ENCODE results near the gene NTN1. TPM values are rescaled to one million over a fixed set of nuclear protein-coding genes. Genes with fewer than 3 reads are reported as not detected.
A peak's percentile ranks its signal among the peaks of the same experiment; 100 is the strongest.

NTN1 gene
- total RNA-seq, 4 donors from 2014 or later, result 3.3 to 19.2 (median 10.4) TPM

DNA sequence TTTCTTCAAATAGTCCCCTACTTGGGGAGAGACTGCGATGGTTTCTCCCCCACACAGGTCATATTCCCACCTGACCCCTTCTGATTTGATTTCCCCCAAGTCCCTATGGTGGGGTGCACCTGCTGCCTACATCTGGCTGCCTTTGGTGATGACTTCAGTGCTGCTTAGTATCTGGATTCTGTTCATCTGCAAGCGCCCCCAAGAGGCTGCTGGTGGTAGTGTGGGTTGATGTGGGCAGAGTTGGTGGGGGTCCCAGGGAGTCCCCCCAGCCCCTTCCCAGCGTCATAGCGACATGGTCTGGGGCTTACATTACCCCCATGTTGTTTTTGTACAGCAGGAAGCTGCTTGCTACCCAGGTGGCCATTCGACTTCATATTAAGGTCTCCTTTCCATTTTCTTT lies 99.2 kb downstream of the NTN1 start:
- TF ChIP-seq, protein P1, sequence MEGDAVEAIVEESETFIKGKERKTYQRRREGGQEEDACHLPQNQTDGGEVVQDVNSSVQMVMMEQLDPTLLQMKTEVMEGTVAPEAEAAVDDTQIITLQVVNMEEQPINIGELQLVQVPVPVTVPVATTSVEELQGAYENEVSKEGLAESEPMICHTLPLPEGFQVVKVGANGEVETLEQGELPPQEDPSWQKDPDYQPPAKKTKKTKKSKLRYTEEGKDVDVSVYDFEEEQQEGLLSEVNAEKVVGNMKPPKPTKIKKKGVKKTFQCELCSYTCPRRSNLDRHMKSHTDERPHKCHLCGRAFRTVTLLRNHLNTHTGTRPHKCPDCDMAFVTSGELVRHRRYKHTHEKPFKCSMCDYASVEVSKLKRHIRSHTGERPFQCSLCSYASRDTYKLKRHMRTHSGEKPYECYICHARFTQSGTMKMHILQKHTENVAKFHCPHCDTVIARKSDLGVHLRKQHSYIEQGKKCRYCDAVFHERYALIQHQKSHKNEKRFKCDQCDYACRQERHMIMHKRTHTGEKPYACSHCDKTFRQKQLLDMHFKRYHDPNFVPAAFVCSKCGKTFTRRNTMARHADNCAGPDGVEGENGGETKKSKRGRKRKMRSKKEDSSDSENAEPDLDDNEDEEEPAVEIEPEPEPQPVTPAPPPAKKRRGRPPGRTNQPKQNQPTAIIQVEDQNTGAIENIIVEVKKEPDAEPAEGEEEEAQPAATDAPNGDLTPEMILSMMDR (IDR thresholded peaks at IDR 0.05), result peak in 1 of 4 experiments; percentile 24
- no peak for TF ChIP-seq POLR2A (IDR thresholded peaks at IDR 0.05)
- intact Hi-C loops (cut with DNase I; ENCODE audit: low total_unique reads), result no loop called here
- H3K36me3 ChIP-seq, result no peaks in the 10 kb centered on the region
- H3K9me3 ChIP-seq, result no peaks in the 10 kb centered on the region
- no peak for DNase-seq
- H3K27ac ChIP-seq, result peak overlapping the region in 1 of 2 donors; percentile 72
- no peaks in the 10 kb centered on the region for H3K4me1 ChIP-seq
- no peak overlapping the region for H3K4me3 ChIP-seq
- no peaks in the 10 kb centered on the region for H3K27me3 ChIP-seq

DNA sequence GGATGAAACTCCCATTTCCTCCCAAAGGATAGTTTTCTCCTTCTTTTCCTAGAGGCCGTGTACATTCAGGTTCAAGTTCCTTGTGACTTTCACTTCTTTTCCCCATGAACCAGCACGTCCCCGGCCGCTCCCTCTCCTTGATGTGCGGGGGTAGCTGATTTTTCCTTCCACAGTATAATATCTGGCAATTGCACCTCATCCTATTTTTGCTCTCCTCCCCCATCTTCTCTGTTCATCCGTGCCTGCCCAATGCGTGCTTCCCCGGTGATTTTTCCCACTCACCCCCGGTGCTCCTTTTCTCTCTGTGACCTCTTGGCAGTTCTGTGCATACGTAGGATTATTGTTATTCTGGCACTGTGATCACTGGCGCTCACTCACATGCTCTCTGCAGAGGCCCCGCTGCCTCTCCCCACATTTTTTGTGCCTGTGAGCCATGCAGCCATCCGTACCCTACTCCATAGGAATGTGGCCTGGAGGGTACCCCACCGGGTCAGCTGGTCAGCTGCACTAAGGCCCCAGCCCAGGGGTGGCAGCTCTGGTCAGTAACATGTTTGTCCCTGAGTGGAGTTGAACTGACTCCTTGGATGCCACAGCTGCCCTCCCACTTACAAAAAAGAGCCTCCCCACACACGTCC lies 100.0 kb downstream of the NTN1 start:
- no peaks in the 10 kb centered on the region for H3K9me3 ChIP-seq
- no peaks in the 10 kb centered on the region for H3K4me1 ChIP-seq
- peak in 1 of 2 donors; percentile 34 for DNase-seq
- H3K4me3 ChIP-seq, result peak overlapping the region in 1 of 2 donors; percentile 2
- H3K27me3 ChIP-seq, result no peaks in the 10 kb centered on the region
- intact Hi-C loops (cut with DNase I; ENCODE audit: low total_unique reads), result no loop called here
- H3K27ac ChIP-seq, result peak overlapping the region; percentile 1 to 72
- TF ChIP-seq, protein P1 (IDR thresholded peaks at IDR 0.05), result no peak
- no peak for TF ChIP-seq POLR2A (IDR thresholded peaks at IDR 0.05)
- H3K36me3 ChIP-seq, result no peaks in the 10 kb centered on the region

DNA sequence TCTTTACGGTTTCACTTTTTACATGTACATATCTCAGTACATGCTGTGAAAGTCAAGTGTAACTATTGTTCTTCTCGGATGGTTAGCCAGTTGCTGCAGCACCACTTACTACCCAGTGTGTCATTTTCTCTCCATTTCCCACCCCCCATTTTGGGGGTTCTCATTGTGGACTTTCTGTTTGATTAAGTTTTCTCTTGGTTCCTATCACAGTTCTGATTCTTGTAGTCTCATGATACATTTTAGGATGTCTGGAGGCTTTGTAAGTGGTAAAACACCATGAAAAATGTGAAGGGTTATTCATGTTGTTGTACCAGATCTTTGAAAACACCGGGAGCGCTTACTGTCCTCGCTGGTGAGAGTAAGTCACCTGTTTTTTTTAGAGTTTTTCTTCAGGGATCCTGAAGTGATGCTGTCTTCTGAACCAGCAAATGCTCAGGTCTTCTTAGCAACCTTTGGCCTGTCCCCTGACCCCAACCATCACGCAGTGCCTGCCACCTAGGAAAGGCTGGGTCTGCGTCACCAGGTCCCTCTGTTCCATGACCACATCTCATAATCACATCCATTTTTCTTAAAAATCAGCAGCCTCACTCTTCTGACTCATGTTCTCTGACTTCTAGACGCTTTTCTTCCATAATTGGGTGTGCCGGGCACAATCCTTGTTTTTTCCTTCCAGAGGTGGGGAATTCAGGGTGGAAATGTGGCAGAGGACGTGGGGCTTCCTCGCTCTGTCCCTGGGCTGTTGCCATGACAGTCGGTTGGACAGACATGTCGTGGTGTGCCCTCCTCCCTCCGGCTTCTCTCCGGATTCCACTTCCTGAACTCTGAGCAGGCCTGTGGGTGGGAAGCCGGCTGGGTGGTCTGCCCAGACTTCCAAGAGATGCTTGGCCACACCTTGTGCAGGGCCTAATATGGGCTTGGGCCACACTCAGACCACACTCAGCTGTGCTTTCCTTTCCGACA lies 102.6 kb downstream of the NTN1 start:
- Histone ChIP-seq H3K4me3 (no peak overlapping the region), H3K36me3 (no peaks in the 10 kb centered on the region), H3K4me1 (no peaks in the 10 kb centered on the region), H3K27me3 (no peaks in the 10 kb centered on the region), H3K27ac (no peak overlapping the region), H3K9me3 (no peaks in the 10 kb centered on the region)
- intact Hi-C loops (cut with DNase I; ENCODE audit: low total_unique reads), result no loop called here
- TF ChIP-seq POLR2A (IDR thresholded peaks at IDR 0.05), result no peak
- TF ChIP-seq, protein P1 (IDR thresholded peaks at IDR 0.05), result no peak
- DNase-seq, result no peak

DNA sequence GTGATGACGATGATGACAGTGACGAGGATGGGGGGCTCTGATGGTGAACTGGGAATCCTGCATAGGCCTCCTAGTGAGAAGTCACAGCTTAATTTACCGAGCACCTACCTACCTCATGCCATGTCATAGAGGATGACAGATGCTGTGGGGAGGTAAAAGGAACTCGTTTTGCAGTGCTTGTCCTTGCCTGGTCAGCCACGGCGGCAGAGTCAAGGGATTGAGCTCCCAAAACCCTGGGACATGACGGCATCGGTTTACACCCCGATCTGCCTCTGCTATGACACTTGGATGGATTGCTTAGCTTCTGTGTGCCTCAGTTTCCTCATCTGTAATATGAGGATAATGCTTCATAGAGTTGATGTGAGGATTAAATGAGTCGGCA lies 103.2 kb downstream of the NTN1 start:
- no peak for TF ChIP-seq POLR2A (IDR thresholded peaks at IDR 0.05)
- TF ChIP-seq, protein P1 (IDR thresholded peaks at IDR 0.05), result no peak
- no peaks in the 10 kb centered on the region for H3K27me3 ChIP-seq
- no peak overlapping the region for H3K27ac ChIP-seq
- no peaks in the 10 kb centered on the region for H3K4me1 ChIP-seq
- intact Hi-C loops (cut with DNase I; ENCODE audit: low total_unique reads), result no loop called here
- H3K4me3 ChIP-seq, result no peak overlapping the region
- no peak for DNase-seq
- no peaks in the 10 kb centered on the region for H3K9me3 ChIP-seq
- H3K36me3 ChIP-seq, result no peaks in the 10 kb centered on the region

DNA sequence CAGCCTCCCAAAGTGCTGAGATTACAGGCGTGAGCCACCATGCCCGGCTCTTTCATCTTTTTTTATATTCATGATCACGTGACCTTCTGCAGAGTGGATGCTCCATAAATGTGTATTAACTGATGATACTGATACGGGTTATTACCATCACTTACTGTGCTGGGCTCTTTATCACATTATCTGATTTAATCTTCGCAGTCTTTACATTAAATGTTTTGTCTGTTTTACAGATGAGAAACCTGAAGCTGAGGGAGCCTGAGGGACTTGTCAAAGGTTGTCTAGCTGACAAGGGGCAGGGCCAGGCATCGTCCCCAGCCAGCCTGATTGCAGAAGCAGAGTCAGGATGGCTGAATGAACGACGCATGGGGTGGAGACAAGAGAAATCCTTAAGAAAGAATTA lies 104.4 kb downstream of the NTN1 start:
- no peaks in the 10 kb centered on the region for H3K27me3 ChIP-seq
- TF ChIP-seq POLR2A (IDR thresholded peaks at IDR 0.05), result no peak
- TF ChIP-seq, protein P1 (IDR thresholded peaks at IDR 0.05), result no peak
- H3K4me1 ChIP-seq, result no peaks in the 10 kb centered on the region
- no peak for DNase-seq
- H3K27ac ChIP-seq, result no peak overlapping the region
- no peaks in the 10 kb centered on the region for H3K9me3 ChIP-seq
- intact Hi-C loops (cut with DNase I; ENCODE audit: low total_unique reads), result no loop called here
- no peaks in the 10 kb centered on the region for H3K36me3 ChIP-seq
- no peak overlapping the region for H3K4me3 ChIP-seq

All from uterus (tissue), 4 donors.